ENCODE results near the gene ULK3.

- TF ChIP-seq EZH2 (IDR thresholded peaks at IDR 0.05; ENCODE audit: borderline replicate concordance): no peak
- no peak for TF ChIP-seq CTCF (IDR thresholded peaks at IDR 0.05; ENCODE audit: poor library complexity)
- TF ChIP-seq EZH2phosphoT487 (IDR thresholded peaks at IDR 0.05; ENCODE audit: low read depth, severe bottlenecking, unreplicated experiment): no peak
Measured at GRCh38 chr15:74845581-74845980, 2.6 kb upstream of the ULK3 start.

Measured in hepatocyte (in vitro differentiated cells).